NCI-H187 treated with DMSO at 0.1 percent for 48 hours (cell line): ENCODE results near the gene FAM47E.

Source experiments
- DNase-seq: peaks from one replicate; lab custom pipeline; 2025; lab: John Stamatoyannopoulos, UW

FAM47E gene

GRCh38 chr4:76251441-76252270 is at the start of gene FAM47E:
Gene FAM47E, plus strand, starts transcription at chr4:76251721. Its CDS starts 26 bp downstream, at chr4:76251747.
- DNase-seq = peak; percentile 37

GRCh38 chr4:76203541-76203940 is 48.0 kb upstream of the FAM47E start:
- no peak for DNase-seq

GRCh38 chr4:76204936-76205335 is 46.6 kb upstream of the FAM47E start:
- no peak for DNase-seq

- DNase-seq = no peak
These were observed 46.0 kb upstream of the FAM47E start for GRCh38 chr4:76205476-76205875.

GRCh38 chr4:76206222-76206942 is 45.1 kb upstream of the FAM47E start:
- DNase-seq = no peak

GRCh38 chr4:76207549-76207948 is 44.0 kb upstream of the FAM47E start:
- no peak for DNase-seq

- DNase-seq = peak; percentile 60
These were observed 43.3 kb upstream of the FAM47E start for GRCh38 chr4:76208005-76208765.

GRCh38 chr4:76209881-76210280 is 41.6 kb upstream of the FAM47E start:
- no peak for DNase-seq

GRCh38 chr4:76210452-76210851 is 41.1 kb upstream of the FAM47E start:
- no peak for DNase-seq

- DNase-seq = no peak
These were observed 39.5 kb upstream of the FAM47E start for GRCh38 chr4:76211769-76212708.

- no peak for DNase-seq
These were observed 38.6 kb upstream of the FAM47E start for GRCh38 chr4:76212851-76213414.

GRCh38 chr4:76213415-76214176 is 37.9 kb upstream of the FAM47E start, which contains the start of gene SCARB2:
Gene SCARB2, minus strand, starts transcription at chr4:76213824. Its CDS starts 281 bp downstream, at chr4:76213543.
- no peak for DNase-seq

GRCh38 chr4:76214177-76214675 is 37.3 kb upstream of the FAM47E start:
- DNase-seq = no peak

GRCh38 chr4:76215077-76215476 is 36.4 kb upstream of the FAM47E start:
- no peak for DNase-seq

- DNase-seq = no peak
These were observed 35.0 kb upstream of the FAM47E start for GRCh38 chr4:76216524-76216923.

- no peak for DNase-seq
These were observed 34.3 kb upstream of the FAM47E start for GRCh38 chr4:76216975-76217814.

GRCh38 chr4:76219299-76220055 is 32.0 kb upstream of the FAM47E start:
- DNase-seq = no peak

- no peak for DNase-seq
These were observed 27.4 kb upstream of the FAM47E start for GRCh38 chr4:76224171-76224570.
